Caki2 (cell line): ENCODE data around the gene ELAVL2. TPM values are rescaled to one million over a fixed set of nuclear protein-coding genes. Genes with fewer than 3 reads are reported as not detected.

Experiments
- DNase-seq: peaks from one replicate; pipeline ENCODE4 v3.0.0-alpha.2; 2015; ENCODE audit warnings: low read depth
- in situ Hi-C: cut with HindIII; loops from 2 replicates; pipeline ENCODE4 v1.10.0; 2016; ENCODE audit warnings: low sequenced_read_pairs, low pct_unique_long_range_greater_than_20kb, mixed read lengths
- total RNA-seq: library from RNA; depleted of rRNA; stranded (reverse); fragments of >200 nt; shearing (Covaris generic); gene quantifications from 2 replicates; pipeline ENCODE4 v1.2.3, GENCODE V29; 2014; ENCODE audit warnings: low replicate concordance

ELAVL2 gene
- total RNA-seq, 1 experiment from 2014 or later = 0.74 TPM

- no peak for DNase-seq
- in situ Hi-C loops = no loop called here
Observed at GRCh38 chr9:23823269-23823668, 2.8 kb downstream of the ELAVL2 start.

- DNase-seq = no peak
- in situ Hi-C loops = no loop called here
Observed at GRCh38 chr9:23822261-23823169, 3.5 kb downstream of the ELAVL2 start.

- in situ Hi-C loops = no loop called here
- no peak for DNase-seq
Observed at GRCh38 chr9:23821375-23822181, 4.5 kb downstream of the ELAVL2 start.

GRCh38 chr9:23820451-23821374, 5.3 kb downstream of the ELAVL2 start:
- in situ Hi-C loops = no loop called here
- DNase-seq = no peak

- DNase-seq = no peak
- in situ Hi-C loops = no loop called here
Observed at GRCh38 chr9:23819403-23819802, 6.6 kb downstream of the ELAVL2 start.

- DNase-seq = no peak
- in situ Hi-C loops = no loop called here
Observed at GRCh38 chr9:23814243-23814642, 11.8 kb downstream of the ELAVL2 start.

- no peak for DNase-seq
Observed at GRCh38 chr9:23812673-23813072, 13.4 kb downstream of the ELAVL2 start.

GRCh38 chr9:23811633-23812032, 14.4 kb downstream of the ELAVL2 start:
- in situ Hi-C loops = no loop called here
- DNase-seq = no peak

More at GRCh38 chr9:23812673-23813072, 13.4 kb downstream of the ELAVL2 start:
- in situ Hi-C loops = no loop called here

GRCh38 chr9:23803216-23803615, 22.8 kb downstream of the ELAVL2 start:
- in situ Hi-C loops = no loop called here
- DNase-seq = no peak

- no peak for DNase-seq
- in situ Hi-C loops = no loop called here
Observed at GRCh38 chr9:23801523-23801922, 24.5 kb downstream of the ELAVL2 start.

GRCh38 chr9:23799521-23799920, 26.5 kb downstream of the ELAVL2 start:
- DNase-seq = no peak
- in situ Hi-C loops = no loop called here

- in situ Hi-C loops = no loop called here
- no peak for DNase-seq
Observed at GRCh38 chr9:23798325-23798724, 27.7 kb downstream of the ELAVL2 start.

GRCh38 chr9:23796209-23796608, 29.8 kb downstream of the ELAVL2 start:
- in situ Hi-C loops = no loop called here
- DNase-seq = no peak

GRCh38 chr9:23790351-23791260, 35.4 kb downstream of the ELAVL2 start:
- in situ Hi-C loops = no loop called here
- no peak for DNase-seq

- DNase-seq = no peak
- in situ Hi-C loops = no loop called here
Observed at GRCh38 chr9:23789529-23790254, 36.3 kb downstream of the ELAVL2 start.

GRCh38 chr9:23784962-23785361, 41.1 kb downstream of the ELAVL2 start:
- DNase-seq = no peak
- in situ Hi-C loops = no loop called here

GRCh38 chr9:23783509-23783908, 42.5 kb downstream of the ELAVL2 start:
- in situ Hi-C loops = no loop called here
- no peak for DNase-seq
